Glutamatergic neuron (in vitro differentiated cells): Measurements from ENCODE around the gene PRDM16. TPM values are rescaled to one million over a fixed set of nuclear protein-coding genes. Genes with fewer than 3 reads are reported as not detected.

Source experiments
- DNase-seq: peaks from one replicate; pipeline ENCODE4 v3.0.0; 2022
- H3K27ac Mint-ChIP-seq: one replicate; pipeline ENCODE4 v1.8.0; 2020; ENCODE audit warnings: mild to moderate bottlenecking, mixed read lengths, inconsistent platforms; ENCODE audit not compliant: unreplicated experiment
- H3K27me3 Mint-ChIP-seq: one replicate; pipeline ENCODE4 v1.8.0; 2020; ENCODE audit warnings: mild to moderate bottlenecking, moderate library complexity, mixed read lengths, inconsistent platforms; ENCODE audit not compliant: unreplicated experiment
- H3K36me3 Mint-ChIP-seq: one replicate; pipeline ENCODE4 v1.8.0; 2020; ENCODE audit warnings: mild to moderate bottlenecking, mixed read lengths, inconsistent platforms; ENCODE audit not compliant: unreplicated experiment
- H3K4me1 Mint-ChIP-seq: one replicate; pipeline ENCODE4 v1.8.0; 2020; ENCODE audit warnings: mild to moderate bottlenecking, low read depth, mixed read lengths, inconsistent platforms; ENCODE audit not compliant: unreplicated experiment
- H3K4me3 Mint-ChIP-seq: one replicate; pipeline ENCODE4 v1.8.0; 2020; ENCODE audit warnings: mild to moderate bottlenecking, mixed read lengths, inconsistent platforms; ENCODE audit not compliant: unreplicated experiment
- H3K9me3 Mint-ChIP-seq: one replicate; pipeline ENCODE4 v1.8.0; 2020; ENCODE audit warnings: mild to moderate bottlenecking, moderate library complexity, mixed read lengths, inconsistent platforms; ENCODE audit not compliant: unreplicated experiment
- total RNA-seq: library from RNA; stranded (reverse); fragmentation: NEBNext Ultra II Directional; extraction: Animal tissue kit (Norgen Biotek cat#: 25700); gene quantifications from one replicate; pipeline ENCODE4 v1.2.1, GENCODE V29; 2021; ENCODE audit not compliant: unreplicated experiment
- TF ChIP-seq, protein P1 (sequence below): fragments of 200-600 bp; sonication (generic); IDR thresholded peaks from one replicate; pipeline ENCODE4 v1.5.0; 2021; ENCODE audit not compliant: partially characterized antibody, unreplicated experiment

Gene PRDM16
- total RNA-seq, 1 donor from 2014 or later, result 0.07 TPM

DNA sequence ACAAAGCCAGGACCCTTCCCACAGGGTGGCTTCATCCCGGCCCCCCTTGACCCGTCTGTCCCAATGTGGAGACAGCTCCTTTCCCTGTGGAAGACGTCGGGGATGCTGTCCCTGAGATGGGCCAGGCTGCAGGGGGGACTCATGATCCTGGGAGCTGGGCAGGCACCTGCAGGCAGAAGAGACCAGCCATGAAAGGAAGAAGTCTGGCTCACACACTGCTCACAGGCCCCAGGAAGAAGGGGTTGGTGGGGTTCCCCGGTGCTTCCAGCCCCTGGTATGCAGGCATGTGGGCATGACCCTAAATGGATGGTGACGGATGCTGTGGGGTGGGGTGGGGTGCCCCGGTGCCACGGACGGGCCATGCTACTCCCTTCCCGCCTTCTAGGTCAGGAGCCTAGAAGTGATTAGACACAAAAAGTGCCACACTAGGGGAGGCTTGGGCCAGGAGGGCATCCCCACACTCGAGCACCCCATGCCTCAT, 39.5 kb upstream of the PRDM16 start:
- Mint-ChIP-seq H3K36me3 (no peaks in the 10 kb centered on the region), H3K9me3 (peaks cover 3% of the 10 kb centered on the region), H3K4me3 (no peak overlapping the region), H3K27ac (no peak overlapping the region), H3K4me1 (no peaks in the 10 kb centered on the region), H3K27me3 (no peaks in the 10 kb centered on the region)
- TF ChIP-seq, protein P1, sequence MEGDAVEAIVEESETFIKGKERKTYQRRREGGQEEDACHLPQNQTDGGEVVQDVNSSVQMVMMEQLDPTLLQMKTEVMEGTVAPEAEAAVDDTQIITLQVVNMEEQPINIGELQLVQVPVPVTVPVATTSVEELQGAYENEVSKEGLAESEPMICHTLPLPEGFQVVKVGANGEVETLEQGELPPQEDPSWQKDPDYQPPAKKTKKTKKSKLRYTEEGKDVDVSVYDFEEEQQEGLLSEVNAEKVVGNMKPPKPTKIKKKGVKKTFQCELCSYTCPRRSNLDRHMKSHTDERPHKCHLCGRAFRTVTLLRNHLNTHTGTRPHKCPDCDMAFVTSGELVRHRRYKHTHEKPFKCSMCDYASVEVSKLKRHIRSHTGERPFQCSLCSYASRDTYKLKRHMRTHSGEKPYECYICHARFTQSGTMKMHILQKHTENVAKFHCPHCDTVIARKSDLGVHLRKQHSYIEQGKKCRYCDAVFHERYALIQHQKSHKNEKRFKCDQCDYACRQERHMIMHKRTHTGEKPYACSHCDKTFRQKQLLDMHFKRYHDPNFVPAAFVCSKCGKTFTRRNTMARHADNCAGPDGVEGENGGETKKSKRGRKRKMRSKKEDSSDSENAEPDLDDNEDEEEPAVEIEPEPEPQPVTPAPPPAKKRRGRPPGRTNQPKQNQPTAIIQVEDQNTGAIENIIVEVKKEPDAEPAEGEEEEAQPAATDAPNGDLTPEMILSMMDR, result no peak
- no peak for DNase-seq

DNA sequence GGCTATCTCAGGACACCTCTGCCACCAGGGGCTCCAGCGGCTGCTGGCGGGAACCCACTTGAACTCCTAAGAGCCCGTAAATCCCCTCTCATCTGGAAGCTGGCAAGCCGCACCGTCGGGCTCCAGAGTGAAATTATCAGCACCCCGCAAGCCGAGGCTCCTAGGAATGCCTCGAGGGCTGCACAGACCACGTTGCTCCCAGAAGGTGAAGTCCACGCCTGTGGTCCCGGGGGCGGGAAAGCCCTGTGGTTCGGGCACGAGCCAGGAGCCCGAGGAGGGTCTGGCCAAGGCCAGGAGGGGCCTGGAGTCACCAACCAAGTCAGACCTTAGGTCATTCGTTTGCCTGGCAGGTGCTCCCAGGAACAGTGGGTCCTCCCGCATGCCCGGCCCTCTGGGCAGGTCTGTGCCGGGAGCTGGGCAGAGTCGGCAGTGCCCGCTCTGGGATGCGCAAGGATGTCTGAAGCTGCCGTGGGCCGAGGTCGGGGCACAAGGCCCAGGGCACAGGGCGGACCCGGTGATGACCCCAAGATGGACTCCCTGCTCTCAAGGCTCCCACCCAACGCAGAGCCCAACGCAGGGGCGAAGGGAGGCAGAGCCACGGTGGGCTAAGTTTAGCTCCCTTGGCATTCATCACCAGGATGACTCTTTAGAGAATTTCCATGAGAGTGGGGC, 38.9 kb upstream of the PRDM16 start:
- Mint-ChIP-seq H3K9me3 (peaks cover 3% of the 10 kb centered on the region), H3K4me1 (no peaks in the 10 kb centered on the region), H3K27ac (no peak overlapping the region), H3K36me3 (no peaks in the 10 kb centered on the region), H3K27me3 (no peaks in the 10 kb centered on the region), H3K4me3 (no peak overlapping the region)
- TF ChIP-seq, protein P1, result no peak
- DNase-seq, result no peak

DNA sequence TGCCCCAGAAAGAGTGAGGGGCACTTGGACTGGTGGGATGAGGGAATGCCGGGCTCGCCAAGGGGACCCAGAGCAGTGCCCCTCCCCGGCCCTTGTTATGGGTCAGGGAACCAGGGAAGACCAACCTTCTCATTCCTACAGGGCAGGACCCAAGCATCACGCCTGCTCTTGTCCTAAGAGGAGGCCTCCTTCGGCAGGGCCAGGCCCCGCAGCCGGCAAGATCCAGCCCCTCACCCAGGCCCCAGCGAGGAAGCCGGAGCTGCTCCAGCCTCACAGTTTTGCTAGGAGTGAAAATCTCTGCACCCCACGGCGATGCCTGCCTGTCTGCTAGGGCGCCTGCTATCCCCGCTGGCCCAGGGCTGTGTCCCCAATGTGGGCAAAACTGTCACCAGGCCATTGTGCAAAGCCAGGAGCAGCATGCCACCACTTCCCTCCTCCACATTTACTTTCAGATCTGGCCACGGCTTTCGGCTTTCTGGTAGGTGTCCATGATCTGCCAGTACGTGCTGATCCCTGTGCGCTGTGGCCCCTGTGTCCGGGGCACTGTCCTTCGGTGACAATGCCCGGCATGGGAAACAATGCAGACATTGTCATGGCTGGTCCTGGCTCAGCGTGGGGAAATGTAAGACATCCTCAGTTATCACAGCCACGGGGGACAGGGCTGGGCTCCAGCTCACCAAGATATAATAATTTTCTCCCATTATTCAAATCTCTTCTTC, 38.2 kb upstream of the PRDM16 start:
- H3K27me3 Mint-ChIP-seq, result no peaks in the 10 kb centered on the region
- no peak overlapping the region for H3K27ac Mint-ChIP-seq
- no peaks in the 10 kb centered on the region for H3K36me3 Mint-ChIP-seq
- no peak overlapping the region for H3K4me3 Mint-ChIP-seq
- no peaks in the 10 kb centered on the region for H3K4me1 Mint-ChIP-seq
- DNase-seq, result no peak
- H3K9me3 Mint-ChIP-seq, result peaks cover 3% of the 10 kb centered on the region
- TF ChIP-seq, protein P1, result no peak

DNA sequence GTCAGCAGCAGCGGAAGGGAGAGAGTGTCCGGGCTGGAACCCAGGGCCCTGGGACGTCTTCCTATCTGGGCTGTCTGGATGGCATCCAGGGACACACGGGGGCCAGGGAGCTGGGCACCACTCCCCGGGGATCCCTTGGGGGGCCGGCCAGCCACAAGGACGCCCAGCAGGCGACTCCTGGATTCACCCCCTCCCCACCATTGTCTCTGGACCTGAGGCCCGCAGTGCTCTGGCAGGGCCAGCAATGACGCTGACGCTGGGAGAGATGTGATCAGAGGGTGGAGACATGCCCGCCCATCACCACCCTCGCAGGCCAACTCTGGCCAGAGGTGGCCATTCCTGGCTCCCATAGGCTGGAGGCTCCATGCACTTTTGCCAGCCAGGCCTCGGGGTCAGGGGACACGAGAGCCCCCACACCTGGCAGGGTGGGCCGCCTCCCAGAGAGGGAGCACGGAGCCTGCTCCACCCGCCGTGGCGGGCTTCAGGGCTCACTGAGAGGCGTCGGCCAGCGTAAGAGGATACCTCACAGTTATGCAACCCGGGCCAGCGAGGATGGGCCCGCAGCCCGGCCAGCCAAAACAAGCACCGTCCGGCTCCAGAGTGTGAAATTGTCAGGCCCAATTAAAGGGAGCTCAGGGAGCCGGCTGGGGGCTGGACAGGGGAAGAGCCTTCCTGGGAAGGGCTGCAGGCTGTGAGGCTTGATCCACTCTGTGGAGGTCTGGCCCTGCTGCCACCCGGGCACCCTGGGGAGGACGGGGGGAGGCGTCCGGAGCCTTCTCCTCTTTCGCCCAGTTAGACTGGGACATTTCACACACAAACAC, 37.4 kb upstream of the PRDM16 start:
- DNase-seq, result no peak

More for the DNA sequence above, 37.4 kb upstream of the PRDM16 start:
- H3K36me3 Mint-ChIP-seq, result no peaks in the 10 kb centered on the region
- TF ChIP-seq, protein P1, result no peak
- H3K27me3 Mint-ChIP-seq, result no peaks in the 10 kb centered on the region
- H3K9me3 Mint-ChIP-seq, result peaks cover 3% of the 10 kb centered on the region
- no peak overlapping the region for H3K27ac Mint-ChIP-seq
- no peaks in the 10 kb centered on the region for H3K4me1 Mint-ChIP-seq
- H3K4me3 Mint-ChIP-seq, result no peak overlapping the region
